SK-N-SH treated with all-trans-retinoic acid at 6 μM for 48 hours (cell line): ENCODE results near the gene PKIG.

Source experiments
- CREB5 ChIP-seq: fragments of 250-450 bp; sonication (Bioruptor Pico); IDR thresholded peaks from 2 replicates; pipeline ENCODE4 v1.5.1; 2020; ENCODE audit warnings: low read depth, mild to moderate bottlenecking, moderate library complexity
- CSDC2 ChIP-seq: fragments of 250-450 bp; sonication (Bioruptor Pico); IDR thresholded peaks from 2 replicates; pipeline ENCODE4 v1.5.0; 2020; ENCODE audit warnings: mild to moderate bottlenecking, moderate library complexity
- ESRRG ChIP-seq: fragments of 250-450 bp; sonication (Bioruptor Pico); IDR thresholded peaks from 2 replicates; pipeline ENCODE4 v1.6.1; 2021; ENCODE audit warnings: mild to moderate bottlenecking
- GLIS3 ChIP-seq: fragments of 250-450 bp; sonication (Bioruptor Pico); IDR thresholded peaks from 2 replicates; pipeline ENCODE4 v1.5.0; 2020; ENCODE audit warnings: mild to moderate bottlenecking, moderate library complexity
- RARB ChIP-seq: fragments of 250-450 bp; sonication (Bioruptor Pico); IDR thresholded peaks from 2 replicates; pipeline ENCODE4 v1.8.0; 2021; ENCODE audit warnings: mild to moderate bottlenecking, moderate library complexity
- SNAI2 ChIP-seq: fragments of 250-450 bp; sonication (Bioruptor Pico); IDR thresholded peaks from 2 replicates; pipeline ENCODE4 v1.5.0; 2020; ENCODE audit warnings: mild to moderate bottlenecking, moderate library complexity
- TCF4 ChIP-seq: fragments of 250-450 bp; sonication (Bioruptor Pico); IDR thresholded peaks from 2 replicates; pipeline ENCODE4 v1.8.0; 2021; ENCODE audit warnings: mild to moderate bottlenecking, moderate library complexity, borderline replicate concordance
- ZC3H10 ChIP-seq: fragments of 250-450 bp; sonication (Bioruptor Pico); IDR thresholded peaks from 2 replicates; pipeline ENCODE4 v1.5.1; 2021; ENCODE audit warnings: mild to moderate bottlenecking, moderate library complexity
- ZFP3 ChIP-seq: fragments of 250-450 bp; sonication (Bioruptor Pico); IDR thresholded peaks from 2 replicates; pipeline ENCODE4 v1.5.0; 2020; ENCODE audit warnings: mild to moderate bottlenecking, moderate library complexity
- ZFP30 ChIP-seq: fragments of 450-650 bp; formaldehyde crosslinking; IDR thresholded peaks from 2 replicates; pipeline ENCODE4 v1.5.0; 2022; ENCODE audit warnings: mild to moderate bottlenecking, moderate library complexity
- ZNF8 ChIP-seq: fragments of 450-650 bp; formaldehyde crosslinking; IDR thresholded peaks from 2 replicates; pipeline ENCODE4 v1.5.0; 2020; ENCODE audit warnings: mild to moderate bottlenecking, moderate library complexity
- TF ChIP-seq, protein P1 (sequence below): fragments of 250-450 bp; sonication (Bioruptor Pico); IDR thresholded peaks from 2 replicates; pipeline ENCODE4 v1.8.0; 2020; ENCODE audit warnings: mild to moderate bottlenecking, moderate library complexity, borderline replicate concordance
- TF ChIP-seq, protein P2 (sequence below): fragments of 250-450 bp; sonication (Bioruptor Pico); IDR thresholded peaks from 2 replicates; pipeline ENCODE4 v1.5.0; 2020; ENCODE audit warnings: mild to moderate bottlenecking, moderate library complexity

DNA sequence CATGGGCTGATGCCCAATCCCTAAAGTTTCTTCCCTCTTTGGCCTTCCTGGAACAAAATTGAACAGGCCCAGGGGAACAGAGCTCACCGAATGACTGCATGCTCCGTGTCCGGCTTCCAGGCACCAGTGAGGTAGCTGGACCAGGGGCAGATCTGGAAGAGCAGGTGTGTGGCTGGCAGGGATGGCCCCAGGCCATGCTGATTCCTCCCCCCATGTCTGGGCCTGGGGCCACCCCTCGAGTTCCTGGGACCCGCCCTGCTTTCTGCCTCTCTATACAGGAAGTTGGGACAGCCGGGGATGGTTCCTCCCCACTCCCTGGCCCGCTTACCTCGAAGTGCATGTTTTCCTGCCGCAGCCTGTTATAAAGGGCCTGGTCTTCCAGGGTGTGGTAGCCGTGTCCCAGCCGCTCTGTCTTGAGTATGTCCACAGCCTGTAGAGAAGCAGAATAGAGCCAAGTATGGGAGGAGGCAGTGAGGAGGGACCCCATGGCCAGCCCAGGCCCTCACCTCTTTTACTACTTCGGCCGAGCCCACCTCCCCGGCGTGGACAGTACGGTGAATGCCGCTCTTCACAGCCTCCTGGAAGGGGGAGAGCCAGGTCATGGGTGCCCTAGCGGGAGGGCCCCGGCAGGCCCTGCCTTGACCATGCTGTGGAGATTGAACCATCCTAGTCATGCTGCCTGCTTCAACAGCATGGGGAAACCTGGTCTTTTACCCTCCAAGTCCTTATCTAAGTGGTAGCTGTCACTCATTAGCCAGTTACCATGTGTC is 40.3 kb downstream of the PKIG start:
- TF ChIP-seq, protein P1, sequence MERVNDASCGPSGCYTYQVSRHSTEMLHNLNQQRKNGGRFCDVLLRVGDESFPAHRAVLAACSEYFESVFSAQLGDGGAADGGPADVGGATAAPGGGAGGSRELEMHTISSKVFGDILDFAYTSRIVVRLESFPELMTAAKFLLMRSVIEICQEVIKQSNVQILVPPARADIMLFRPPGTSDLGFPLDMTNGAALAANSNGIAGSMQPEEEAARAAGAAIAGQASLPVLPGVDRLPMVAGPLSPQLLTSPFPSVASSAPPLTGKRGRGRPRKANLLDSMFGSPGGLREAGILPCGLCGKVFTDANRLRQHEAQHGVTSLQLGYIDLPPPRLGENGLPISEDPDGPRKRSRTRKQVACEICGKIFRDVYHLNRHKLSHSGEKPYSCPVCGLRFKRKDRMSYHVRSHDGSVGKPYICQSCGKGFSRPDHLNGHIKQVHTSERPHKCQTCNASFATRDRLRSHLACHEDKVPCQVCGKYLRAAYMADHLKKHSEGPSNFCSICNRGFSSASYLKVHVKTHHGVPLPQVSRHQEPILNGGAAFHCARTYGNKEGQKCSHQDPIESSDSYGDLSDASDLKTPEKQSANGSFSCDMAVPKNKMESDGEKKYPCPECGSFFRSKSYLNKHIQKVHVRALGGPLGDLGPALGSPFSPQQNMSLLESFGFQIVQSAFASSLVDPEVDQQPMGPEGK (CRISPR knock-in tag) = no peak
- TF ChIP-seq ESRRG (CRISPR knock-in tag) (no peak), CSDC2 (CRISPR knock-in tag) (no peak), ZFP30 (CRISPR knock-in tag) (no peak), GLIS3 (CRISPR knock-in tag) (no peak), ZFP3 (no peak), ZNF8 (CRISPR knock-in tag) (no peak), CREB5 (CRISPR knock-in tag) (no peak), SNAI2 (CRISPR knock-in tag) (no peak), RARB (CRISPR knock-in tag) (no peak), ZC3H10 (CRISPR knock-in tag) (no peak), TCF4 (CRISPR knock-in tag) (no peak)
- TF ChIP-seq, protein P2, sequence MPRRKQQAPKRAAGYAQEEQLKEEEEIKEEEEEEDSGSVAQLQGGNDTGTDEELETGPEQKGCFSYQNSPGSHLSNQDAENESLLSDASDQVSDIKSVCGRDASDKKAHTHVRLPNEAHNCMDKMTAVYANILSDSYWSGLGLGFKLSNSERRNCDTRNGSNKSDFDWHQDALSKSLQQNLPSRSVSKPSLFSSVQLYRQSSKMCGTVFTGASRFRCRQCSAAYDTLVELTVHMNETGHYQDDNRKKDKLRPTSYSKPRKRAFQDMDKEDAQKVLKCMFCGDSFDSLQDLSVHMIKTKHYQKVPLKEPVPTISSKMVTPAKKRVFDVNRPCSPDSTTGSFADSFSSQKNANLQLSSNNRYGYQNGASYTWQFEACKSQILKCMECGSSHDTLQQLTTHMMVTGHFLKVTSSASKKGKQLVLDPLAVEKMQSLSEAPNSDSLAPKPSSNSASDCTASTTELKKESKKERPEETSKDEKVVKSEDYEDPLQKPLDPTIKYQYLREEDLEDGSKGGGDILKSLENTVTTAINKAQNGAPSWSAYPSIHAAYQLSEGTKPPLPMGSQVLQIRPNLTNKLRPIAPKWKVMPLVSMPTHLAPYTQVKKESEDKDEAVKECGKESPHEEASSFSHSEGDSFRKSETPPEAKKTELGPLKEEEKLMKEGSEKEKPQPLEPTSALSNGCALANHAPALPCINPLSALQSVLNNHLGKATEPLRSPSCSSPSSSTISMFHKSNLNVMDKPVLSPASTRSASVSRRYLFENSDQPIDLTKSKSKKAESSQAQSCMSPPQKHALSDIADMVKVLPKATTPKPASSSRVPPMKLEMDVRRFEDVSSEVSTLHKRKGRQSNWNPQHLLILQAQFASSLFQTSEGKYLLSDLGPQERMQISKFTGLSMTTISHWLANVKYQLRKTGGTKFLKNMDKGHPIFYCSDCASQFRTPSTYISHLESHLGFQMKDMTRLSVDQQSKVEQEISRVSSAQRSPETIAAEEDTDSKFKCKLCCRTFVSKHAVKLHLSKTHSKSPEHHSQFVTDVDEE = no peak
